ENCODE results near the gene NHEJ1.
A peak's percentile ranks its signal among the peaks of the same experiment; 100 is the strongest.

DNA sequence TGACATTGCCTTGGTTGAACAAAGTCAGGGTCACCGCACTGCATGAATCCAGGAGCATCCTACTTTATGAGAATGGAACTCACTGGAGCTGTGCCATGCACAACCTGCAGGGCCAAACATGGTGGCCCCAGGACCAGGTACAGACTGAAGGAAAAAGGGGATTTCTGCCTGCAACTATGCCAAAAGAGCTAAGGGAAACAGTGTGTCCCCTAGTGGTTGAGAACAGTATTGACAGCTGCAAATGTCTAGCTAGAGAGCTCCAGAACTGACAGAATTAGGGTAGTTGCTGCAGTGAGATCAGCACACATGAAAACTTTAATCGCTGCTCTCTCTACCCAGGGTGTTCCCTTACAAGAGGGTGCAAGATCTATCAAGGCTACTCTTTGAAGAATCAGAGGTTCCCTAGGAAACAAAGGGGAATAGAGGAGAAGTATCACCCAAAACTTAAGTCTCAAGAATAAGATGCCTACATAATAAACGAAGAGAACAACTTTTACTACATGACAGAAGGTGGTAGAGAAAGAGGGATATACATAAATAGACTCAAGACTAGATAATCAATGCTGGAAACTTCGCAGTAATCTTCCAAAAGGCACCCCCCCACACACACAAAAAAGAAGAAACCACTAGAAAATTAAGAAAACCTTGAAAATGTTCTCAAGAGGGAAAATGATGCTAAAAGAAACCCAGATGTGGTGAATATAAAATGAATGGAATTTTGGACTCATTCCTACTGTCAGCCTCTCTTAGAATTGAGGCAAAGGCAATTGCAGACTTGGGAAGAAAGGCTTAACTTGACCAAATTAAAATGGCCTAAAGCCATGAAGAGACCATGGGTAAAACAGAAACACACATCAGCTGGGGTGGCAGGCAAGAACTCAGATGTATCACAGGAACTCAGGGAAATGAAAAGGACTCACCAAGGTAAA lies 56.2 kb downstream of the NHEJ1 start:
- TF ChIP-seq, protein P1, sequence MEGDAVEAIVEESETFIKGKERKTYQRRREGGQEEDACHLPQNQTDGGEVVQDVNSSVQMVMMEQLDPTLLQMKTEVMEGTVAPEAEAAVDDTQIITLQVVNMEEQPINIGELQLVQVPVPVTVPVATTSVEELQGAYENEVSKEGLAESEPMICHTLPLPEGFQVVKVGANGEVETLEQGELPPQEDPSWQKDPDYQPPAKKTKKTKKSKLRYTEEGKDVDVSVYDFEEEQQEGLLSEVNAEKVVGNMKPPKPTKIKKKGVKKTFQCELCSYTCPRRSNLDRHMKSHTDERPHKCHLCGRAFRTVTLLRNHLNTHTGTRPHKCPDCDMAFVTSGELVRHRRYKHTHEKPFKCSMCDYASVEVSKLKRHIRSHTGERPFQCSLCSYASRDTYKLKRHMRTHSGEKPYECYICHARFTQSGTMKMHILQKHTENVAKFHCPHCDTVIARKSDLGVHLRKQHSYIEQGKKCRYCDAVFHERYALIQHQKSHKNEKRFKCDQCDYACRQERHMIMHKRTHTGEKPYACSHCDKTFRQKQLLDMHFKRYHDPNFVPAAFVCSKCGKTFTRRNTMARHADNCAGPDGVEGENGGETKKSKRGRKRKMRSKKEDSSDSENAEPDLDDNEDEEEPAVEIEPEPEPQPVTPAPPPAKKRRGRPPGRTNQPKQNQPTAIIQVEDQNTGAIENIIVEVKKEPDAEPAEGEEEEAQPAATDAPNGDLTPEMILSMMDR (conservative IDR thresholded peaks at IDR 0.05), result peak; percentile 89
- TF ChIP-seq ZFX (IDR thresholded peaks at IDR 0.05), result no peak

All from C4-2B (cell line).